Germinal center (tissue), 1 donor: ENCODE data around the gene CTIF.

ENCODE experiments used
- DNase-seq: peaks from one replicate; pipeline ENCODE4 v3.0.0; 2012; ENCODE audit warnings: mixed read lengths, low spot score

CTIF gene

GRCh38 chr18:48602759-48603390, 64.0 kb downstream of the CTIF start:
- no peak for DNase-seq

GRCh38 chr18:48605408-48605845, 66.6 kb downstream of the CTIF start:
- DNase-seq: no peak

- no peak for DNase-seq
Observed at GRCh38 chr18:48607056-48607984, 68.5 kb downstream of the CTIF start.

GRCh38 chr18:48608581-48608980, 69.8 kb downstream of the CTIF start:
- no peak for DNase-seq

GRCh38 chr18:48609114-48609513, 70.3 kb downstream of the CTIF start:
- no peak for DNase-seq

- DNase-seq: no peak
Observed at GRCh38 chr18:48609820-48610815, 71.3 kb downstream of the CTIF start.

GRCh38 chr18:48611203-48611602, 72.4 kb downstream of the CTIF start:
- DNase-seq: no peak

GRCh38 chr18:48611785-48612480, 73.1 kb downstream of the CTIF start:
- no peak for DNase-seq

GRCh38 chr18:48612511-48612910, 73.7 kb downstream of the CTIF start:
- no peak for DNase-seq

GRCh38 chr18:48612917-48613316, 74.1 kb downstream of the CTIF start:
- no peak for DNase-seq

GRCh38 chr18:48613589-48614404, 75.0 kb downstream of the CTIF start:
- no peak for DNase-seq

- no peak for DNase-seq
Observed at GRCh38 chr18:48615566-48616401, 77.0 kb downstream of the CTIF start.

- DNase-seq: no peak
Observed at GRCh38 chr18:48616484-48617255, 77.8 kb downstream of the CTIF start.

- DNase-seq: no peak
Observed at GRCh38 chr18:48617844-48618497, 79.1 kb downstream of the CTIF start.

GRCh38 chr18:48619016-48619415, 80.2 kb downstream of the CTIF start:
- no peak for DNase-seq

- no peak for DNase-seq
Observed at GRCh38 chr18:48619501-48619900, 80.7 kb downstream of the CTIF start.

GRCh38 chr18:48620071-48620470, 81.2 kb downstream of the CTIF start:
- no peak for DNase-seq

- no peak for DNase-seq
Observed at GRCh38 chr18:48621240-48621639, 82.4 kb downstream of the CTIF start.
